Measurements from ENCODE around the gene MAPRE3. TPM values are rescaled to one million over a fixed set of nuclear protein-coding genes. Genes with fewer than 3 reads are reported as not detected.

The MAPRE3 gene
- polyA plus RNA-seq, 1 experiment: 15.3 TPM

DNA sequence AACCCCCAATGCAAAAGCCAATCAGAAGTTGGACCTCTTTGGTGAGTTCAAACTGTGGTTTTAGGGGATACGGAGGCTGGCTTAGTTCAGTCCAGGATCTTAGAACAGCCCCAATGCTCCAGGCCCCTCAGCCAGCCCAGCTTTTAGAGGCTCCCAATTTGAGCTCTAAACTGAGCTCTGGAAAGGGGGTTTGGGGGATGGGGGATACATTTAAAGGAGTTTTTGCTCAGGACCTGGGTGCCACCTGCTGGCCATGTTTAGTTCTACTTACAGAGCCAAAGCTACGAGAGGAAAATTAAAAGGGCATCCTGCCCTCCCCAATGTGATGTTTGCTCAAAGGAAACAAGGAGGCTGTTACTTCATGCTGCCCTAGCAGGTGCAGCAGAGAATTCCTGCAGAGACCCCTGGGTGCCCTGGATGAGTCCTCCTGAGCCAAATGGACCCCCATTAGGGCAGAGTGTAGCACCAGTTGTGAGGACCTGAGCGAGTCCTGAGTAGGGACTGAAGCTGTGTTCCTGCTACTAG, 46.4 kb downstream of the MAPRE3 start:
- TF ChIP-seq, protein P1, sequence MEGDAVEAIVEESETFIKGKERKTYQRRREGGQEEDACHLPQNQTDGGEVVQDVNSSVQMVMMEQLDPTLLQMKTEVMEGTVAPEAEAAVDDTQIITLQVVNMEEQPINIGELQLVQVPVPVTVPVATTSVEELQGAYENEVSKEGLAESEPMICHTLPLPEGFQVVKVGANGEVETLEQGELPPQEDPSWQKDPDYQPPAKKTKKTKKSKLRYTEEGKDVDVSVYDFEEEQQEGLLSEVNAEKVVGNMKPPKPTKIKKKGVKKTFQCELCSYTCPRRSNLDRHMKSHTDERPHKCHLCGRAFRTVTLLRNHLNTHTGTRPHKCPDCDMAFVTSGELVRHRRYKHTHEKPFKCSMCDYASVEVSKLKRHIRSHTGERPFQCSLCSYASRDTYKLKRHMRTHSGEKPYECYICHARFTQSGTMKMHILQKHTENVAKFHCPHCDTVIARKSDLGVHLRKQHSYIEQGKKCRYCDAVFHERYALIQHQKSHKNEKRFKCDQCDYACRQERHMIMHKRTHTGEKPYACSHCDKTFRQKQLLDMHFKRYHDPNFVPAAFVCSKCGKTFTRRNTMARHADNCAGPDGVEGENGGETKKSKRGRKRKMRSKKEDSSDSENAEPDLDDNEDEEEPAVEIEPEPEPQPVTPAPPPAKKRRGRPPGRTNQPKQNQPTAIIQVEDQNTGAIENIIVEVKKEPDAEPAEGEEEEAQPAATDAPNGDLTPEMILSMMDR (IDR thresholded peaks at IDR 0.05; ENCODE audit: insufficient read depth, low read depth, low read length): peak; percentile 73
- POLR2A ChIA-PET: interaction anchor here (0.6 kb wide), 1 partner anchor 47 kb away, joined by 7 read pairs; the partner anchor contains the start of gene MAPRE3
- CTCF ChIA-PET: interaction anchor here (0.6 to 8.4 kb wide), 37 partner anchors 9 to 717 kb away, joined by 3 to 263 read pairs (median 4); partner anchors contain the start of genes ABHD1, AGBL5, DPYSL5 and EMILIN1
- H3K36me3 ChIP-seq (ENCODE audit: control insufficient read depth, insufficient read depth, low read length): no peaks in the 10 kb centered on the region
- H3K27me3 ChIP-seq (ENCODE audit: control insufficient read depth, insufficient read depth, low read length): no peaks in the 10 kb centered on the region
- DNase-seq (ENCODE audit: low read depth): no peak
- H3K4me3 ChIP-seq (ENCODE audit: low read depth, low read length): no peak overlapping the region

DNA sequence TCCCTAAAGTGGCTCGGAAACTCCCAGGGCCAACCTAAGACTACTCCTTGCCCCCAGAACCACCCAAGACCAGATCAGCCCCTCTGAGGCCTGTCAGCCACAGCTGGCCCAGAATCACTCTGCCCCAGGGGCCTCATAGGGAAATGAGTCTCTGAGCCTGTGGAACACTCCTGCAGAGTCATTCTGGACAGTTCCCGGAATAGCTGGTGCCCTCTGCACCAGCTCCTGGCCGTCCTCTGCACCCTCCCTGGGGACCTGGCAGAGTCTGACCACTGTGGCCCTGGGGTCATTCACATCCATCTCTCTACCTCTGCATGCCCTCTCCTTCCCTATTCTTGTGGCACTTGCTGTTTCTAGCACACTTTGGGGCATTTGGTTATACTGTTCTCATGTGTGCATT, 47.7 kb downstream of the MAPRE3 start:
- Histone ChIP-seq H3K4me3 (ENCODE audit: low read depth, low read length) (no peak overlapping the region), H3K27me3 (ENCODE audit: control insufficient read depth, insufficient read depth, low read length) (no peaks in the 10 kb centered on the region), H3K36me3 (ENCODE audit: control insufficient read depth, insufficient read depth, low read length) (peaks cover 2% of the 10 kb centered on the region; the same call in 1 of the 2 replicates)
- POLR2A ChIA-PET: no interaction called here
- TF ChIP-seq, protein P1 (IDR thresholded peaks at IDR 0.05; ENCODE audit: insufficient read depth, low read depth, low read length): no peak
- no peak for DNase-seq (ENCODE audit: low read depth)
- CTCF ChIA-PET: interaction anchor here (0.8 to 8.4 kb wide), 11 partner anchors 9 to 189 kb away, joined by 3 to 263 read pairs (median 5); partner anchors contain the start of gene DPYSL5

DNA sequence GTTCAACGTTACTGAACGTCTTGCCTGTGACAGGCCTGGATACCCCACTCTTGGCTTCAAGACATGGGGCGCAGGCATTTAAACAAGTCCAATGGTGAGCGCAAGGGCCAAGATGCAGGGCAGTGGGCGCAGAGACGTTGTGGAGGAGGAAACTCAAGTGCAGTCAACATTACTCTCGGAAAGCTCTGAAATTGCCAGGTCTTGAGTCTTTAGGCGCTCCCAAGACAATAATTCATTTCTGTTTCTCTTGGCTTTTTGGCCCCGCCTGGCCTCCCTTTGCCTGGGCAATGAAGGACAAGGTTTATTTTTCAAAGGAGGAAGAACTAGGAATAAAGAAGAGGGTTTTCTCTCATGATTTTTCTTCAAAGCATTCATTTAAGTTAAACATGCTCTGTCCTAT, 49.0 kb downstream of the MAPRE3 start:
- H3K4me3 ChIP-seq (ENCODE audit: low read depth, low read length): no peak overlapping the region
- CTCF ChIA-PET: interaction anchor here (1.0 to 8.4 kb wide), 3 partner anchors 15 to 173 kb away, joined by 5 to 263 read pairs (median 6); no protein-coding TSS in a partner anchor
- no peaks in the 10 kb centered on the region for H3K27me3 ChIP-seq (ENCODE audit: control insufficient read depth, insufficient read depth, low read length)
- TF ChIP-seq, protein P1 (IDR thresholded peaks at IDR 0.05; ENCODE audit: insufficient read depth, low read depth, low read length): no peak
- POLR2A ChIA-PET: no interaction called here
- peaks cover 11% of the 10 kb centered on the region for H3K36me3 ChIP-seq (ENCODE audit: control insufficient read depth, insufficient read depth, low read length)
- DNase-seq (ENCODE audit: low read depth): no peak

DNA sequence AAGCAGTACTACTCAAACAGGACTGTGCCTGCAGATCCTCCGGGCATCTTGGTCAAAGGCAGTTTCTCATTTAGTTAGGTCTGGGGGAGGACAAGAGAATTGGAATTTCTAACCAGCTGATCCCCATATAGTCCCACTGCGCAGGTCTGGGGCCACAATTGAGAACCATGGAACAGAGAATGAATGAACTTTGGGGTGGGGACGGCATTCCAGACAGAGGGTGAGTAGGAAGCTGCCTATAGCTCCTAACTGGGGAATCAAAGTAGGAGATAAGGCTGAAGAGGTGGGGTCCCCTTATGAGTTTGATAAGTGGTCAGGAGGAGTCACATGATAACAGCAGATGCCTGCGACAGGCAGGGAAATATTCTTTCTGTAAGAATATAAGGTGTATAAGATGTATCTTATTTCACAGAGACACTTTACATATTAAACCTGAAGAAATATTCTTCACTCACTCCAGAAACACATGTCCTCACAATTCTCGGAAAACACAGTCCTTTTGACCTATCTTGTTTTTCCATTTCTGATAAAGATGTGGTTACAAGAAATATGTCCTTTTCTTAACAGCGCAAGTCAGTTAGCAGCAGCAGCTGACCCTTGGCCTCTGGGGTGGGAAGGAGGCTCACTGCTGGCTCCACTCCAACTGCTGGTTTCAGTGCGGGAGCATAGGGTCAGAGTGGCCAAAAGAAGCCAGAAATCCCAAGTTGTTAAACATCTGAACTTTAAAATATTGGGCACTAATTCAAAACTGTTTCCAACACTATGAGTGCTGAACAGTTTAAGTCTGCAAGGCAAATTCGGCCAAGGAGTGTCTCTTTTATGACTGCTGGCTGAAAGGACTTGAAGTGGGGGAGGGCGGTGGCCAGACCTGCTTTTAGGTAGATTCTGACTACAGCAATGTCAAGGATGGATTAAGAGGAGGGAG, 49.8 kb downstream of the MAPRE3 start:
- CTCF ChIA-PET: interaction anchor here (1.0 to 8.4 kb wide), 3 partner anchors 16 to 174 kb away, joined by 5 to 263 read pairs (median 6); no protein-coding TSS in a partner anchor
- Histone ChIP-seq H3K27me3 (ENCODE audit: control insufficient read depth, insufficient read depth, low read length) (no peaks in the 10 kb centered on the region), H3K36me3 (ENCODE audit: control insufficient read depth, insufficient read depth, low read length) (peaks cover 11% of the 10 kb centered on the region), H3K4me3 (ENCODE audit: low read depth, low read length) (no peak overlapping the region)
- TF ChIP-seq, protein P1 (IDR thresholded peaks at IDR 0.05; ENCODE audit: insufficient read depth, low read depth, low read length): no peak
- no peak for DNase-seq (ENCODE audit: low read depth)
- POLR2A ChIA-PET: no interaction called here
